CD4-positive, alpha-beta T cell treated with Interferon gamma for 1 hour (primary cell): Measurements from ENCODE around the gene SLC35F1.
"Not testable (repeated sequence)": the region's sequence is repeated elsewhere in the genome, so short reads cannot be mapped to it uniquely, and the experiment has no call there.

Experiments used
- DNase-seq: peaks from one replicate; pipeline ENCODE4 v3.0.0-alpha.2; 2020

SLC35F1 gene

GRCh38 chr6:118016532-118016931 lies 109.5 kb downstream of the SLC35F1 start:
- no peak for DNase-seq

GRCh38 chr6:118017301-118017848 lies 110.3 kb downstream of the SLC35F1 start:
- DNase-seq = no peak

GRCh38 chr6:118023771-118024170 lies 116.7 kb downstream of the SLC35F1 start:
- DNase-seq = no peak

GRCh38 chr6:118029967-118030366 lies 122.9 kb downstream of the SLC35F1 start:
- no peak for DNase-seq

GRCh38 chr6:118037479-118037878 lies 130.4 kb downstream of the SLC35F1 start:
- DNase-seq = not testable (repeated sequence)

- DNase-seq = no peak
These were observed 135.8 kb downstream of the SLC35F1 start for GRCh38 chr6:118042855-118043254.

GRCh38 chr6:118044275-118044674 lies 137.2 kb downstream of the SLC35F1 start:
- DNase-seq = no peak

GRCh38 chr6:118054082-118054481 lies 147.0 kb downstream of the SLC35F1 start:
- DNase-seq = no peak

- no peak for DNase-seq
These were observed 154.6 kb downstream of the SLC35F1 start for GRCh38 chr6:118061666-118062065.

- DNase-seq = no peak
These were observed 173.5 kb downstream of the SLC35F1 start for GRCh38 chr6:118080547-118080946.

GRCh38 chr6:118083711-118084110 lies 176.6 kb downstream of the SLC35F1 start:
- DNase-seq = no peak

- no peak for DNase-seq
These were observed 178.6 kb downstream of the SLC35F1 start for GRCh38 chr6:118085665-118086064.

- DNase-seq = no peak
These were observed 179.1 kb downstream of the SLC35F1 start for GRCh38 chr6:118086159-118086558.

GRCh38 chr6:118092086-118092485 lies 185.0 kb downstream of the SLC35F1 start:
- no peak for DNase-seq

- DNase-seq = no peak
These were observed 190.5 kb downstream of the SLC35F1 start for GRCh38 chr6:118097576-118097975.

GRCh38 chr6:118100717-118101116 lies 193.7 kb downstream of the SLC35F1 start:
- no peak for DNase-seq

- DNase-seq = no peak
These were observed 194.2 kb downstream of the SLC35F1 start for GRCh38 chr6:118101220-118101619.

- no peak for DNase-seq
These were observed 194.8 kb downstream of the SLC35F1 start for GRCh38 chr6:118101831-118102345.

GRCh38 chr6:118102401-118102800 lies 195.3 kb downstream of the SLC35F1 start:
- DNase-seq = no peak

GRCh38 chr6:118103381-118104146 lies 196.5 kb downstream of the SLC35F1 start:
- DNase-seq = no peak

- DNase-seq = no peak
These were observed 215.2 kb downstream of the SLC35F1 start for GRCh38 chr6:118122161-118122725.

- no peak for DNase-seq
These were observed 215.7 kb downstream of the SLC35F1 start for GRCh38 chr6:118122801-118123200.

- no peak for DNase-seq
These were observed 216.5 kb downstream of the SLC35F1 start for GRCh38 chr6:118123503-118124037.

GRCh38 chr6:118124851-118125250 lies 217.8 kb downstream of the SLC35F1 start:
- DNase-seq = no peak
